T-helper 1 cell treated with Interleukin-12 subunit alpha and Interleukin-12 subunit beta and Interleukin-4 antibody, amounts not matched to agents 30 μg/mL and 1 μg/mL, for 36 hours (primary cell): ENCODE measurements around the gene SLC1A2.

Experiments
- H3K27ac Mint-ChIP-seq: one replicate; pipeline ENCODE4 v1.8.0; 2021; ENCODE audit warnings: mild to moderate bottlenecking, mixed read lengths
- H3K27me3 Mint-ChIP-seq: one replicate; pipeline ENCODE4 v1.8.0; 2021; ENCODE audit warnings: low read depth, mixed read lengths
- H3K36me3 Mint-ChIP-seq: one replicate; pipeline ENCODE4 v1.8.0; 2021; ENCODE audit warnings: low read depth, mixed read lengths
- H3K4me1 Mint-ChIP-seq: one replicate; pipeline ENCODE4 v1.8.0; 2021; ENCODE audit warnings: low read depth, mixed read lengths
- H3K4me3 Mint-ChIP-seq: one replicate; pipeline ENCODE4 v1.8.0; 2021; ENCODE audit warnings: mild to moderate bottlenecking, moderate library complexity, mixed read lengths
- H3K9me3 Mint-ChIP-seq: one replicate; pipeline ENCODE4 v1.8.0; 2021; ENCODE audit warnings: mixed read lengths

Gene SLC1A2

GRCh38 chr11:35375332-35376117 lies 43.8 kb downstream of the SLC1A2 start:
- no peaks in the 10 kb centered on the region for H3K9me3 Mint-ChIP-seq
- no peak overlapping the region for H3K4me3 Mint-ChIP-seq
- no peaks in the 10 kb centered on the region for H3K36me3 Mint-ChIP-seq
- no peaks in the 10 kb centered on the region for H3K4me1 Mint-ChIP-seq
- H3K27ac Mint-ChIP-seq, result no peak overlapping the region
- peaks cover 13% of the 10 kb centered on the region for H3K27me3 Mint-ChIP-seq

- Mint-ChIP-seq H3K4me1 (no peaks in the 10 kb centered on the region), H3K36me3 (no peaks in the 10 kb centered on the region), H3K27me3 (peaks cover 19% of the 10 kb centered on the region), H3K27ac (no peak overlapping the region), H3K9me3 (no peaks in the 10 kb centered on the region), H3K4me3 (no peak overlapping the region)
These were observed 45.9 kb downstream of the SLC1A2 start for GRCh38 chr11:35373284-35373933.

GRCh38 chr11:35372565-35373283 lies 46.6 kb downstream of the SLC1A2 start:
- Mint-ChIP-seq H3K27ac (no peak overlapping the region), H3K4me3 (no peak overlapping the region)

GRCh38 chr11:35367491-35367890 lies 51.9 kb downstream of the SLC1A2 start:
- H3K4me3 Mint-ChIP-seq, result no peak overlapping the region
- H3K27me3 Mint-ChIP-seq, result peaks cover 38% of the 10 kb centered on the region
- H3K4me1 Mint-ChIP-seq, result peaks cover 5% of the 10 kb centered on the region
- no peak overlapping the region for H3K27ac Mint-ChIP-seq
- no peaks in the 10 kb centered on the region for H3K36me3 Mint-ChIP-seq
- H3K9me3 Mint-ChIP-seq, result peaks cover 16% of the 10 kb centered on the region

More at GRCh38 chr11:35372565-35373283, 46.6 kb downstream of the SLC1A2 start:
- Mint-ChIP-seq H3K9me3 (no peaks in the 10 kb centered on the region), H3K4me1 (no peaks in the 10 kb centered on the region), H3K27me3 (peaks cover 22% of the 10 kb centered on the region), H3K36me3 (no peaks in the 10 kb centered on the region)

- Mint-ChIP-seq H3K4me3 (no peak overlapping the region), H3K36me3 (no peaks in the 10 kb centered on the region), H3K4me1 (peaks cover 5% of the 10 kb centered on the region), H3K27me3 (peaks cover 38% of the 10 kb centered on the region), H3K27ac (no peak overlapping the region), H3K9me3 (peaks cover 16% of the 10 kb centered on the region)
These were observed 52.6 kb downstream of the SLC1A2 start for GRCh38 chr11:35366798-35367197.

- Mint-ChIP-seq H3K4me3 (no peak overlapping the region), H3K4me1 (peaks cover 5% of the 10 kb centered on the region), H3K9me3 (peaks cover 16% of the 10 kb centered on the region), H3K36me3 (no peaks in the 10 kb centered on the region), H3K27me3 (peaks cover 34% of the 10 kb centered on the region), H3K27ac (no peak overlapping the region)
These were observed 53.4 kb downstream of the SLC1A2 start for GRCh38 chr11:35365961-35366360.

GRCh38 chr11:35365395-35365794 lies 54.0 kb downstream of the SLC1A2 start:
- Mint-ChIP-seq H3K36me3 (no peaks in the 10 kb centered on the region), H3K9me3 (peaks cover 16% of the 10 kb centered on the region), H3K27me3 (peaks cover 34% of the 10 kb centered on the region), H3K27ac (no peak overlapping the region), H3K4me3 (no peak overlapping the region), H3K4me1 (peaks cover 5% of the 10 kb centered on the region)

- Mint-ChIP-seq H3K4me1 (peaks cover 5% of the 10 kb centered on the region), H3K27me3 (peaks cover 30% of the 10 kb centered on the region), H3K27ac (no peak overlapping the region)
These were observed 55.2 kb downstream of the SLC1A2 start for GRCh38 chr11:35363854-35364780.

GRCh38 chr11:35363246-35363801 lies 56.0 kb downstream of the SLC1A2 start:
- peaks cover 5% of the 10 kb centered on the region for H3K4me1 Mint-ChIP-seq
- no peaks in the 10 kb centered on the region for H3K36me3 Mint-ChIP-seq
- H3K9me3 Mint-ChIP-seq, result peaks cover 16% of the 10 kb centered on the region
- H3K27ac Mint-ChIP-seq, result no peak overlapping the region
- H3K27me3 Mint-ChIP-seq, result peaks cover 25% of the 10 kb centered on the region
- H3K4me3 Mint-ChIP-seq, result no peak overlapping the region

More at GRCh38 chr11:35363854-35364780, 55.2 kb downstream of the SLC1A2 start:
- no peaks in the 10 kb centered on the region for H3K36me3 Mint-ChIP-seq
- H3K9me3 Mint-ChIP-seq, result peaks cover 16% of the 10 kb centered on the region
- H3K4me3 Mint-ChIP-seq, result no peak overlapping the region

GRCh38 chr11:35362521-35362980 lies 56.8 kb downstream of the SLC1A2 start:
- peaks cover 15% of the 10 kb centered on the region for H3K9me3 Mint-ChIP-seq
- H3K27me3 Mint-ChIP-seq, result peaks cover 21% of the 10 kb centered on the region
- H3K36me3 Mint-ChIP-seq, result no peaks in the 10 kb centered on the region
- peaks cover 5% of the 10 kb centered on the region for H3K4me1 Mint-ChIP-seq
- H3K4me3 Mint-ChIP-seq, result no peak overlapping the region
- H3K27ac Mint-ChIP-seq, result no peak overlapping the region

GRCh38 chr11:35360055-35360530 lies 59.3 kb downstream of the SLC1A2 start:
- Mint-ChIP-seq H3K27ac (no peak overlapping the region), H3K27me3 (peaks cover 6% of the 10 kb centered on the region), H3K4me3 (no peak overlapping the region), H3K36me3 (no peaks in the 10 kb centered on the region), H3K4me1 (peaks cover 11% of the 10 kb centered on the region), H3K9me3 (no peaks in the 10 kb centered on the region)

GRCh38 chr11:35359321-35360054 lies 59.9 kb downstream of the SLC1A2 start:
- Mint-ChIP-seq H3K27me3 (peaks cover 6% of the 10 kb centered on the region), H3K4me1 (peaks cover 11% of the 10 kb centered on the region), H3K9me3 (no peaks in the 10 kb centered on the region), H3K36me3 (no peaks in the 10 kb centered on the region), H3K27ac (no peak overlapping the region), H3K4me3 (no peak overlapping the region)

GRCh38 chr11:35358391-35358790 lies 61.0 kb downstream of the SLC1A2 start:
- Mint-ChIP-seq H3K4me1 (peaks cover 11% of the 10 kb centered on the region), H3K36me3 (no peaks in the 10 kb centered on the region), H3K4me3 (no peak overlapping the region), H3K27me3 (peaks cover 6% of the 10 kb centered on the region), H3K9me3 (no peaks in the 10 kb centered on the region), H3K27ac (no peak overlapping the region)
